Mesendoderm (in vitro differentiated cells): Measurements from ENCODE around the gene BLOC1S5.

Experiments used
- DNase-seq: peaks from one replicate; pipeline ENCODE4 v3.0.0; 2013
- H2AK5ac ChIP-seq: 2 replicates; pipeline ENCODE4 v1.6.1; 2013; ENCODE audit warnings: low read length, inconsistent platforms
- H2BK120ac ChIP-seq: 2 replicates; pipeline ENCODE4 v1.6.1; 2013; ENCODE audit warnings: low read depth, mild to moderate bottlenecking, low read length, moderate library complexity, mixed read lengths
- H2BK15ac ChIP-seq: replicated peaks from 2 replicates; pipeline ENCODE4 v1.6.1; 2013; ENCODE audit warnings: low read depth, mild to moderate bottlenecking, moderate library complexity
- H2BK5ac ChIP-seq: 2 replicates; pipeline ENCODE4 v1.6.1; 2013; ENCODE audit warnings: low read length, inconsistent platforms
- H3K18ac ChIP-seq: 2 replicates; pipeline ENCODE4 v1.6.1; 2013; ENCODE audit warnings: mild to moderate bottlenecking, low read length, mixed read lengths
- H3K23ac ChIP-seq: one replicate; pipeline ENCODE4 v1.6.1; 2013; ENCODE audit warnings: low read length
- H3K27ac ChIP-seq: 2 replicates; pipeline ENCODE4 v1.5.1; 2013; ENCODE audit warnings: low read depth, mild to moderate bottlenecking, inconsistent platforms, low read length, moderate library complexity
- H3K27me3 ChIP-seq: 2 replicates; pipeline ENCODE4 v1.6.1; 2013; ENCODE audit warnings: low read length, control low read depth, mild to moderate bottlenecking, inconsistent platforms; ENCODE audit not compliant: insufficient read depth, poor library complexity
- H3K36me3 ChIP-seq: 2 replicates; pipeline ENCODE4 v1.6.1; 2013; ENCODE audit warnings: low read length, inconsistent platforms; ENCODE audit not compliant: control insufficient read depth, insufficient read depth
- H3K4ac ChIP-seq: one replicate; pipeline ENCODE4 v1.6.1; 2013; ENCODE audit warnings: low read depth, mild to moderate bottlenecking, low read length, moderate library complexity
- H3K4me1 ChIP-seq: 2 replicates; pipeline ENCODE4 v1.6.1; 2013; ENCODE audit warnings: low read depth, low read length, inconsistent platforms; ENCODE audit not compliant: control insufficient read depth
- H3K4me2 ChIP-seq: 2 replicates; pipeline ENCODE4 v1.6.1; 2013; ENCODE audit warnings: low read length
- H3K4me3 ChIP-seq: 2 replicates; pipeline ENCODE4 v1.5.1; 2013; ENCODE audit warnings: mild to moderate bottlenecking, low read length
- H3K56ac ChIP-seq: one replicate; pipeline ENCODE4 v1.6.1; 2013; ENCODE audit warnings: low read length
- H3K79me1 ChIP-seq: 2 replicates; pipeline ENCODE4 v1.6.1; 2013; ENCODE audit warnings: low read length, inconsistent platforms
- H3K79me2 ChIP-seq: 2 replicates; pipeline ENCODE4 v1.6.1; 2013; ENCODE audit warnings: mild to moderate bottlenecking, low read length; ENCODE audit not compliant: control insufficient read depth, insufficient read depth
- H3K9ac ChIP-seq: 2 replicates; pipeline ENCODE4 v1.6.1; 2013; ENCODE audit warnings: low read length, inconsistent platforms
- H4K5ac ChIP-seq: one replicate; pipeline ENCODE4 v1.6.1; 2013; ENCODE audit warnings: low read length
- H4K8ac ChIP-seq: one replicate; pipeline ENCODE4 v1.6.1; 2013; ENCODE audit warnings: low read depth, mild to moderate bottlenecking, control low read depth, low read length, moderate library complexity
- whole genome bisulfite sequencing: extraction: QIAGEN DNeasy Blood & Tissue Kit; methylation state at CpG from one replicate; pipeline ENCODE4 v1.1.7; 2013; ENCODE audit warnings: low lambda C conversion rate, missing lambda C conversion rate; ENCODE audit not compliant: insufficient coverage; ENCODE audit errors: extremely low coverage; 5-methylcytosine and 5-hydroxymethylcytosine counted together

BLOC1S5 gene

GRCh38 chr6:8020083-8020482, 44.1 kb downstream of the BLOC1S5 start:
- DNase-seq = no peak
- no peak overlapping the region for H4K5ac ChIP-seq
- no peak overlapping the region for H2BK15ac ChIP-seq
- H3K36me3 ChIP-seq = no peaks in the 10 kb centered on the region
- no peaks in the 10 kb centered on the region for H3K27me3 ChIP-seq
- H3K27ac ChIP-seq = no peak overlapping the region
- WGBS = 100% methylated on average over 1 of the region's 4 CpGs
- no peak overlapping the region for H2BK120ac ChIP-seq
- no peak overlapping the region for H3K18ac ChIP-seq
- no peak overlapping the region for H3K56ac ChIP-seq
- no peak overlapping the region for H4K8ac ChIP-seq
- no peak overlapping the region for H3K4me2 ChIP-seq
- no peaks in the 10 kb centered on the region for H3K4me1 ChIP-seq
- no peak overlapping the region for H3K4me3 ChIP-seq
- H3K79me1 ChIP-seq = no peaks in the 10 kb centered on the region
- H2AK5ac ChIP-seq = no peak overlapping the region
- no peaks in the 10 kb centered on the region for H3K79me2 ChIP-seq
- H2BK5ac ChIP-seq = no peak overlapping the region
- H3K23ac ChIP-seq = no peak overlapping the region
- H3K9ac ChIP-seq = no peak overlapping the region
- H3K4ac ChIP-seq = no peak overlapping the region

GRCh38 chr6:8017705-8018104, 46.5 kb downstream of the BLOC1S5 start:
- Histone ChIP-seq H2BK15ac (no peak overlapping the region), H2AK5ac (no peak overlapping the region), H3K79me2 (no peaks in the 10 kb centered on the region)

GRCh38 chr6:8017276-8017701, 46.9 kb downstream of the BLOC1S5 start:
- H3K18ac ChIP-seq = no peak overlapping the region
- no peak overlapping the region for H2BK5ac ChIP-seq
- no peak overlapping the region for H3K56ac ChIP-seq
- H4K5ac ChIP-seq = no peak overlapping the region
- no CpG with 5 or more reads among the region's 9 CpGs for WGBS
- H3K4me2 ChIP-seq = no peak overlapping the region
- no peaks in the 10 kb centered on the region for H3K27me3 ChIP-seq
- H3K9ac ChIP-seq = no peak overlapping the region
- no peak overlapping the region for H2BK120ac ChIP-seq
- H3K27ac ChIP-seq = no peak overlapping the region
- H3K79me2 ChIP-seq = no peaks in the 10 kb centered on the region
- H3K79me1 ChIP-seq = no peaks in the 10 kb centered on the region
- H2AK5ac ChIP-seq = no peak overlapping the region
- no peak overlapping the region for H3K4ac ChIP-seq
- H2BK15ac ChIP-seq = no peak overlapping the region
- H3K36me3 ChIP-seq = no peaks in the 10 kb centered on the region
- H4K8ac ChIP-seq = no peak overlapping the region
- H3K23ac ChIP-seq = no peak overlapping the region
- no peaks in the 10 kb centered on the region for H3K4me1 ChIP-seq
- no peak for DNase-seq
- no peak overlapping the region for H3K4me3 ChIP-seq

More at GRCh38 chr6:8017705-8018104, 46.5 kb downstream of the BLOC1S5 start:
- Histone ChIP-seq H4K5ac (no peak overlapping the region), H4K8ac (no peak overlapping the region), H3K4me2 (no peak overlapping the region), H3K4me1 (no peaks in the 10 kb centered on the region), H3K4ac (no peak overlapping the region), H3K4me3 (no peak overlapping the region), H3K18ac (no peak overlapping the region), H3K36me3 (no peaks in the 10 kb centered on the region), H3K27me3 (no peaks in the 10 kb centered on the region), H3K79me1 (no peaks in the 10 kb centered on the region), H3K56ac (no peak overlapping the region), H2BK5ac (no peak overlapping the region), H3K23ac (no peak overlapping the region), H3K9ac (no peak overlapping the region), H2BK120ac (no peak overlapping the region), H3K27ac (no peak overlapping the region)
- no peak for DNase-seq
- no CpG with 5 or more reads among the region's 7 CpGs for WGBS

DNA sequence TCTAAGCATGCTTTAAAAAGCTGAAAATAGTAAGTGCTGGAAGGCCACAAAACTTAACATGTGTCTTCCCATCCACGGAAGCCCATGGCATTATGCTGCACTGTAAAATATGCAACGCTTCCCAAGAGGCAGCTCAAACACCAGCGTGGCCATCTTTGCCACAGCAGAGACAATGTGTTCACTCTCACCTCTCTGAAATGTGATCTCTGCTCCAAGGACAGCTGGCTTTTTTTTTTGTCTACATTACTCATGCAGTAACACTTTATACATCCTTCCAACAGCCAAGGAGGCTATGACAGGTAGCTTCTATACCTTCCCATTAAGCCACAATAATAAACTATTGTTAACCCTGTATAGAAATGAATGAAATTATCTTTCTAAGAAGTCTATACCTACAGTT, 49.2 kb downstream of the BLOC1S5 start:
- Histone ChIP-seq H3K4ac (no peak overlapping the region), H3K4me2 (no peak overlapping the region), H3K9ac (no peak overlapping the region), H3K4me3 (no peak overlapping the region), H2BK15ac (no peak overlapping the region), H3K79me1 (no peaks in the 10 kb centered on the region), H3K56ac (no peak overlapping the region), H3K79me2 (no peaks in the 10 kb centered on the region), H3K36me3 (no peaks in the 10 kb centered on the region), H3K23ac (no peak overlapping the region), H2BK5ac (no peak overlapping the region), H3K18ac (no peak overlapping the region), H4K8ac (no peak overlapping the region), H3K27ac (no peak overlapping the region), H3K4me1 (no peaks in the 10 kb centered on the region), H2AK5ac (no peak overlapping the region), H4K5ac (no peak overlapping the region), H3K27me3 (no peaks in the 10 kb centered on the region), H2BK120ac (no peak overlapping the region)
- WGBS = no CpG with 5 or more reads among the region's 3 CpGs
- DNase-seq = no peak

DNA sequence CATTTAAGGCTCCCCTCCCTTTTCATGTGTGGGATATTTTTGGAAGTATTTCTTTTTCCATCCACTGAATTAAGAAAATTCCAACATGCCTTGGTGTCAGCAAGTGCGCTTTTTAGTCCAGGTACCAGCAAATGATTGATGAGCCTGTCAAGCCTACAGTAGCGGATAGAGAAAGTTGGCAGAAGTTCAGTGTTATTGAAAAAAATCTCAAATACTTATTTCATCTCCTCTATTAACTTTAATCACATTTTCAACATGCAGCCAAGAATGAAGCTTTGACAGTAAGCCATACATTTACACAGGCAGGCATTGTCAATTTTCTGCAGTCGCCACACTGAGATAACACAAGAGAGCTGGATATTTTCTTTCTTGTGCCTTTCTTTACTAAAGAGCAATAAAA, 50.4 kb downstream of the BLOC1S5 start:
- no peak for DNase-seq
- Histone ChIP-seq H4K8ac (no peak overlapping the region), H2AK5ac (no peak overlapping the region), H2BK120ac (no peak overlapping the region), H3K4ac (no peak overlapping the region), H3K27ac (no peak overlapping the region), H3K4me1 (no peaks in the 10 kb centered on the region), H3K56ac (no peak overlapping the region), H3K79me2 (no peaks in the 10 kb centered on the region), H3K23ac (no peak overlapping the region), H2BK5ac (no peak overlapping the region), H4K5ac (no peak overlapping the region), H3K4me2 (no peak overlapping the region), H3K27me3 (no peaks in the 10 kb centered on the region), H3K4me3 (no peak overlapping the region), H3K36me3 (no peaks in the 10 kb centered on the region), H3K79me1 (no peaks in the 10 kb centered on the region), H2BK15ac (no peak overlapping the region), H3K18ac (no peak overlapping the region), H3K9ac (no peak overlapping the region)
- no CpG with 5 or more reads among the region's 3 CpGs for WGBS

DNA sequence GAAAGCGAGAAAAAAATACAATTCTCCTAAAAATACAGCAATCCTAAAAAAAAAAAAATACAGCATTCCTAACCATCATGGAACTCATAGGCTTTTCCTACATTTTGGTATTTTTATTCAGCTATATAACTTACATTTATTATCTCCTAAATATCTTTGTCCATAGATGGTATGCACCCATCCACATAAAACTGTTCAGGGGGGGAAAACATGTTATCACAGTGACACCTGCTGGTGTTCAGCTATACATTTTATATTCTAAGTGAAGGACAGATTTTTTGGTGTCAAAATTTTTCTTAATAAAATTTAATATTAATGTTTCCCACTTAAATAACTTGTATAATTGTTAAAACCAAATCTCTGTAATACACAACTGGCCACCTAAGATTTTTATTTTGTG, 58.0 kb downstream of the BLOC1S5 start:
- Histone ChIP-seq H3K56ac (no peak overlapping the region), H3K4ac (no peak overlapping the region), H4K8ac (no peak overlapping the region), H2AK5ac (no peak overlapping the region), H3K9ac (no peak overlapping the region), H3K23ac (no peak overlapping the region), H3K79me1 (no peaks in the 10 kb centered on the region), H3K27ac (no peak overlapping the region), H3K4me3 (no peak overlapping the region), H3K4me1 (no peaks in the 10 kb centered on the region), H3K36me3 (no peaks in the 10 kb centered on the region), H3K4me2 (no peak overlapping the region), H2BK120ac (no peak overlapping the region), H3K27me3 (no peaks in the 10 kb centered on the region), H2BK15ac (no peak overlapping the region), H3K18ac (no peak overlapping the region), H2BK5ac (no peak overlapping the region), H4K5ac (no peak overlapping the region), H3K79me2 (no peaks in the 10 kb centered on the region)
- no peak for DNase-seq
- WGBS = no CpG with 5 or more reads among the region's 1 CpG
